CD14-positive monocyte (primary cell): Measurements from ENCODE around the gene HEPACAM. TPM values are rescaled to one million over a fixed set of nuclear protein-coding genes. Genes with fewer than 3 reads are reported as not detected.

ENCODE experiments used
- DNase-seq, 3 donors: peaks; one replicate each; pipeline ENCODE4 v3.0.0-alpha.2; 2011 to 2022
- H2AFZ ChIP-seq: 2 replicates; pipeline ENCODE4 v1.6.0; 2012; ENCODE audit warnings: mild to moderate bottlenecking, low read depth, low read length, inconsistent platforms; ENCODE audit not compliant: insufficient read depth, poor library complexity, severe bottlenecking
- H3K27ac ChIP-seq, 2 donors: 1 replicate in 1 of 2; 2 replicates in 1 of 2; pipeline ENCODE4 v1.5.1; 2012 to 2013; ENCODE audit warnings: low read length in 2 of 2, control low read depth in 1 of 2, inconsistent platforms in 1 of 2, low read depth in 1 of 2, mild to moderate bottlenecking in 1 of 2
- H3K27me3 ChIP-seq, 2 donors: one replicate each; pipeline versions ENCODE4 v1.6.0 to v1.6.1; 2011 to 2013; ENCODE audit warnings: low read length in 2 of 2; ENCODE audit not compliant: control insufficient read depth in 2 of 2, insufficient read depth in 2 of 2
- H3K36me3 ChIP-seq, 2 donors: replicated peaks in 1 of 2; 1 replicate in 1 of 2; 2 replicates in 1 of 2; pipeline versions ENCODE4 v1.5.1 to v1.6.1; 2012 to 2013; ENCODE audit warnings: low read length in 2 of 2, control low read depth in 1 of 2, inconsistent platforms in 1 of 2, mild to moderate bottlenecking in 1 of 2; ENCODE audit not compliant: insufficient read depth in 2 of 2, control insufficient read depth in 1 of 2
- H3K4me1 ChIP-seq, 2 donors: 1 replicate in 1 of 2; 2 replicates in 1 of 2; pipeline versions ENCODE4 v1.5.1 to v1.6.1; 2012 to 2013; ENCODE audit warnings: low read length in 2 of 2, control low read depth in 1 of 2, inconsistent platforms in 1 of 2, mild to moderate bottlenecking in 1 of 2, moderate library complexity in 1 of 2; ENCODE audit not compliant: insufficient read depth in 2 of 2, control insufficient read depth in 1 of 2
- H3K4me2 ChIP-seq: replicated peaks from 2 replicates; pipeline ENCODE3; 2012; ENCODE audit warnings: low read length, moderate library complexity, mild to moderate bottlenecking; ENCODE audit not compliant: poor library complexity, severe bottlenecking; ENCODE audit errors: extremely low read depth
- H3K4me3 ChIP-seq, 3 experiments: fragments of 200-600 bp in 1 of 3; sonication (generic) in 1 of 3; replicated peaks in 1 of 3; 1 replicate in 2 of 3; 2 replicates in 1 of 3; pipeline ENCODE4 v1.5.1; 2011 to 2013; ENCODE audit warnings: low read length in 3 of 3, mild to moderate bottlenecking in 3 of 3, control low read depth in 2 of 3, low read depth in 2 of 3, inconsistent platforms in 1 of 3, moderate library complexity in 1 of 3
- H3K79me2 ChIP-seq: 2 replicates; pipeline ENCODE4 v1.6.0; 2012; ENCODE audit warnings: mild to moderate bottlenecking, control low read depth, inconsistent platforms, low read length, moderate library complexity; ENCODE audit not compliant: insufficient read depth
- H3K9ac ChIP-seq: 2 replicates; pipeline ENCODE4 v1.6.0; 2017; ENCODE audit warnings: low read length, mild to moderate bottlenecking; ENCODE audit not compliant: insufficient read depth, poor library complexity, severe bottlenecking
- H3K9me3 ChIP-seq, 2 donors: replicated peaks in 1 of 2; 1 replicate in 1 of 2; 2 replicates in 1 of 2; pipeline versions ENCODE4 v1.5.1 to v1.6.1; 2012 to 2013; ENCODE audit warnings: low read length in 2 of 2, control low read depth in 1 of 2; ENCODE audit not compliant: control insufficient read depth in 1 of 2, insufficient read depth in 1 of 2
- H4K20me1 ChIP-seq: 2 replicates; pipeline ENCODE4 v1.6.0; 2012; ENCODE audit warnings: mild to moderate bottlenecking, low read length, control low read depth, moderate library complexity; ENCODE audit not compliant: insufficient read depth
- H3K27ac Mint-ChIP-seq, 7 donors: one replicate each; pipeline ENCODE4 v1.8.0; 2020; ENCODE audit warnings: mild to moderate bottlenecking in 7 of 7, mixed read lengths in 7 of 7, moderate library complexity in 6 of 7, inconsistent platforms in 2 of 7
- H3K27me3 Mint-ChIP-seq, 3 donors: one replicate each; pipeline ENCODE4 v1.8.0; 2021 to 2022; ENCODE audit warnings: low read depth in 3 of 3, mild to moderate bottlenecking in 3 of 3, mixed read lengths in 3 of 3, moderate library complexity in 3 of 3, inconsistent platforms in 1 of 3
- H3K36me3 Mint-ChIP-seq, 2 donors: one replicate each; pipeline ENCODE4 v1.8.0; 2020; ENCODE audit warnings: mixed read lengths in 2 of 2, inconsistent platforms in 1 of 2, mild to moderate bottlenecking in 1 of 2
- H3K4me1 Mint-ChIP-seq: one replicate; pipeline ENCODE4 v1.8.0; 2020; ENCODE audit warnings: mild to moderate bottlenecking, mixed read lengths
- H3K4me3 Mint-ChIP-seq, 2 donors: one replicate each; pipeline ENCODE4 v1.8.0; 2020; ENCODE audit warnings: mild to moderate bottlenecking in 2 of 2, mixed read lengths in 2 of 2, moderate library complexity in 1 of 2
- H3K9me3 Mint-ChIP-seq, 7 donors: one replicate each; pipeline ENCODE4 v1.8.0; 2020 to 2022; ENCODE audit warnings: mixed read lengths in 7 of 7, mild to moderate bottlenecking in 6 of 7, moderate library complexity in 6 of 7, inconsistent platforms in 2 of 7
- CTCF ChIP-seq: fragments of 200-600 bp; IDR thresholded peaks from one replicate; pipeline ENCODE4 v1.8.0; 2022; ENCODE audit warnings: antibody characterized with exemption, mild to moderate bottlenecking
- WGBS: methylation state at CpG from one replicate; pipeline ENCODE4 v1.1.5; 2013; ENCODE audit warnings: missing lambda C conversion rate; ENCODE audit not compliant: insufficient coverage; 5-methylcytosine and 5-hydroxymethylcytosine counted together
- intact Hi-C, 2 donors: fragments of 100-400 bp; cut with micrococcal nuclease; formaldehyde crosslinking; loops; one replicate each; pipeline versions ENCODE4 v1.15.0 to v1.15.1; 2023
- polyA plus RNA-seq, 3 donors: library from polyadenylated mRNA; depleted of rRNA in 1 of 3; unstranded in 2 of 3; stranded (reverse) in 1 of 3; fragments of 300-500 nt in 2 of 3; fragments of >200 nt in 1 of 3; fragmentation: Illumina TruSeq in 2 of 3; gene quantifications; 1 replicate in 2 of 3; 2 replicates in 1 of 3; pipeline ENCODE4 v1.2.3, GENCODE V29; 2012 to 2021

Gene HEPACAM
- polyA plus RNA-seq, 3 donors, result not detected

- Histone ChIP-seq H3K9ac (no peak overlapping the region), H3K4me2 (no peak overlapping the region), H3K4me1 (peaks cover 6 to 12% of the 10 kb centered on the region in 2 donors), H4K20me1 (no peaks in the 10 kb centered on the region), H3K27ac (no peak overlapping the region), H3K4me3 (no peak overlapping the region), H2AFZ (no peak overlapping the region), H3K9me3 (no peaks in the 10 kb centered on the region), H3K36me3 (no peaks in the 10 kb centered on the region), H3K27me3 (no peaks in the 10 kb centered on the region), H3K79me2 (no peaks in the 10 kb centered on the region)
- DNase-seq, result no peak
- Mint-ChIP-seq H3K4me1 (peaks cover 13% of the 10 kb centered on the region), H3K36me3 (no peaks in the 10 kb centered on the region), H3K27ac (no peak overlapping the region), H3K4me3 (no peak overlapping the region), H3K27me3 (peaks cover 0 to 3% (median 0%) of the 10 kb centered on the region in 3 donors), H3K9me3 (no peaks in the 10 kb centered on the region)
- TF ChIP-seq CTCF, result no peak
- intact Hi-C loops, result no loop called here
- 100% methylated on average over 3 of the region's 12 CpGs for WGBS
Observed at GRCh38 chr11:124886978-124887666, 48.7 kb downstream of the HEPACAM start.

DNA sequence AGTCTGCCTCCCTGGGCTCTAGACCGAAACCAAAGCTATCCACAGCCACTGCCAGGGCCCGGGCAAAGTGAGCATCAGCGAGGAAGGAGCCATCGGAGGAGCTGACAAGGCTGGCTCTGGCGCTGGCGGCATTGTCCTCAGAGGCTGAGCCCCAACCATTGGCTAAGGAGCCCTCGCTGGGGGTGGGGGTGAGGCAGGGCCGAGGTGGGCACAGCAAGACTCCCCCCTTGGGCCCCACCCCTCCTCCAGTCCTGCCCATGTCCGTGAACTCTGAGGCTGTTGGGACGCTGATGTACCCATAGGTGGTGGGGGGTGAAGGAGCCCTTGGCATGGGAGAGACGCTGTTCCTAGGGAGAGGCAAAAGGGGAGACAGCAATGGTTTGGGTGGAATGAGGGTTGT, 49.4 kb downstream of the HEPACAM start:
- Histone ChIP-seq H3K27ac (no peak overlapping the region), H3K9ac (no peak overlapping the region), H3K4me1 (peaks cover 6 to 12% of the 10 kb centered on the region in 2 donors), H4K20me1 (no peaks in the 10 kb centered on the region), H3K4me2 (no peak overlapping the region), H3K36me3 (no peaks in the 10 kb centered on the region), H3K27me3 (no peaks in the 10 kb centered on the region), H3K79me2 (no peaks in the 10 kb centered on the region), H3K4me3 (no peak overlapping the region), H2AFZ (no peak overlapping the region), H3K9me3 (no peaks in the 10 kb centered on the region)
- H3K4me3 Mint-ChIP-seq, result no peak overlapping the region
- H3K27ac Mint-ChIP-seq, result peak overlapping the region in 1 of 7 donors; percentile 55
- DNase-seq, result no peak
- peaks cover 0 to 3% (median under 1%) of the 10 kb centered on the region in 3 donors for H3K27me3 Mint-ChIP-seq
- peaks cover 13% of the 10 kb centered on the region for H3K4me1 Mint-ChIP-seq
- H3K36me3 Mint-ChIP-seq, result no peaks in the 10 kb centered on the region
- TF ChIP-seq CTCF, result no peak
- no peaks in the 10 kb centered on the region for H3K9me3 Mint-ChIP-seq
- intact Hi-C loops, result no loop called here
- 100% methylated on average over 1 of the region's 11 CpGs for WGBS
